GM20000 (cell line): ENCODE results near the gene PRCD.

ENCODE experiments used
- DNase-seq: peaks from one replicate; pipeline ENCODE4 v3.0.0; 2012; ENCODE audit warnings: low spot score
- TF ChIP-seq, protein P1 (sequence below): IDR thresholded peaks from 2 replicates; pipeline ENCODE4 v1.5.1; 2012; ENCODE audit warnings: mild to moderate bottlenecking, control low read depth; ENCODE audit errors: extremely low read depth, missing control alignments

PRCD gene

DNA sequence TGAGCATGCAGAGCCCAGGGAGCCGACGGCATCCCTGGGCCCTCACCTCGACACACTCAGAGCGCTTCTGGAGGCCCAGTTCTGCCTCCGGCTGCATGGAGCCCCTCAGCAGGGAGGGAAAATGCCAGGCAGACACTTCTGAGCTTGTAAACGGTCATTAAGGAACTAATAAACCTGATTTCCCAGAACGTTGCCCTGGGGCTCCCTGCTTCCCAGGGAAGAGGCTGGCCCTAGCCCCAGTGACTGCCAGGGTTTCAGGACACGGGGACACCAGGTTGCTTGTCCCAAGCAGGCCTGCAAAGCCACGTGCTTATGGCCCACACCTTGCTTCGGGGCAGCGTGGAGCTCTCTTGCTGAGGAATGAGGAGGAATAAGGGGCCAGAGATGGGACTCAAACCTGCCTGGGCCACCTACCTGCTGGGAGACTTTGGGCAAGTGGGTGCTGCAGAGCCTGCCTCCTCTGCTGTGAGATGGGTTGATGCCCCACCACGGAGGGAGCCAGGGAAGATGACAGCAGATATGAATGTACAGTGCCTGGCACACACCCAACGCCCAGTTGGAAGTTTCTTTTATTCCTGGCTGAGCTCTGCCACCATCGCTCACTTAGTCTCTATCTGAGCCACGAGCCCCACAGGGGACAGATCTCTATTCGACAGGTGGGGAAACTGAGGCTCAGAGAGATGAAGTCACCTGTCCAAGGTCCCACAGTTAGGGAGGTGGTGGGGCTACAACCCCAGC is 44.0 kb upstream of the PRCD start:
- no peak for DNase-seq
- TF ChIP-seq, protein P1, sequence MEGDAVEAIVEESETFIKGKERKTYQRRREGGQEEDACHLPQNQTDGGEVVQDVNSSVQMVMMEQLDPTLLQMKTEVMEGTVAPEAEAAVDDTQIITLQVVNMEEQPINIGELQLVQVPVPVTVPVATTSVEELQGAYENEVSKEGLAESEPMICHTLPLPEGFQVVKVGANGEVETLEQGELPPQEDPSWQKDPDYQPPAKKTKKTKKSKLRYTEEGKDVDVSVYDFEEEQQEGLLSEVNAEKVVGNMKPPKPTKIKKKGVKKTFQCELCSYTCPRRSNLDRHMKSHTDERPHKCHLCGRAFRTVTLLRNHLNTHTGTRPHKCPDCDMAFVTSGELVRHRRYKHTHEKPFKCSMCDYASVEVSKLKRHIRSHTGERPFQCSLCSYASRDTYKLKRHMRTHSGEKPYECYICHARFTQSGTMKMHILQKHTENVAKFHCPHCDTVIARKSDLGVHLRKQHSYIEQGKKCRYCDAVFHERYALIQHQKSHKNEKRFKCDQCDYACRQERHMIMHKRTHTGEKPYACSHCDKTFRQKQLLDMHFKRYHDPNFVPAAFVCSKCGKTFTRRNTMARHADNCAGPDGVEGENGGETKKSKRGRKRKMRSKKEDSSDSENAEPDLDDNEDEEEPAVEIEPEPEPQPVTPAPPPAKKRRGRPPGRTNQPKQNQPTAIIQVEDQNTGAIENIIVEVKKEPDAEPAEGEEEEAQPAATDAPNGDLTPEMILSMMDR = no peak

DNA sequence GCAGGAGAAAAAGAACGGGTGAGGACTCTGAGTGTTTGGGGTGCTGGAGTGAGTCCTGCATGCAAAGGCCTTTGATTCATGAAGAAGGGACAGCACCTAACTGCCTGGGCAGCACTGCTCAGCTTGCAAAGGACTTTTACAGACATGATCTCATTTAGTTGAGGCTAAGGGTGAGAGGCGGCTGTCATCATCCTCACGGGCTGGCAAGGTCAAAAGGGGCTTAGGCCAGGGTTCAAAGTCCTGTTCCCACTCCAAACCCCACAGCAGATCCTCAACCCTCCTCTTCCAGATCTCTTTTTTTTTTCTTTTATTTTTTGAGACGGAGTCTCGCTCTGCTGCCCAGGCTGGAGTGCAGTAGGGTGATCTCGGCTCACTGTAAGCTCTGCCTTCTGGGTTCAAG is 43.4 kb upstream of the PRCD start:
- TF ChIP-seq, protein P1 = no peak
- peak; percentile 50 for DNase-seq

DNA sequence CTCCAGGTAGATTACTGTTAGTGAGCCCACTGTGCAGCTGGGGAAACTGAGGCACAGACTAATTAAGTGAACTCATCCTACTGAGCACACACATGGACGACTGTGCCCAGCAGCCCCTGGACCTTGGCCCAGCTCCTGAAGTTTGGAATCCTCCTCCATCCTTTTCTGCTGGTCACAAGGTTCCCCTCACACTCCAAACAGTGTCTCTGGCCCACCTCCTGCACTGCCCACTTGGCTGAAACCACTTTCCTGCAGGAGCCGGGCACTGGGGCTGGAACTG is 42.2 kb upstream of the PRCD start:
- no peak for DNase-seq
- TF ChIP-seq, protein P1 = no peak

DNA sequence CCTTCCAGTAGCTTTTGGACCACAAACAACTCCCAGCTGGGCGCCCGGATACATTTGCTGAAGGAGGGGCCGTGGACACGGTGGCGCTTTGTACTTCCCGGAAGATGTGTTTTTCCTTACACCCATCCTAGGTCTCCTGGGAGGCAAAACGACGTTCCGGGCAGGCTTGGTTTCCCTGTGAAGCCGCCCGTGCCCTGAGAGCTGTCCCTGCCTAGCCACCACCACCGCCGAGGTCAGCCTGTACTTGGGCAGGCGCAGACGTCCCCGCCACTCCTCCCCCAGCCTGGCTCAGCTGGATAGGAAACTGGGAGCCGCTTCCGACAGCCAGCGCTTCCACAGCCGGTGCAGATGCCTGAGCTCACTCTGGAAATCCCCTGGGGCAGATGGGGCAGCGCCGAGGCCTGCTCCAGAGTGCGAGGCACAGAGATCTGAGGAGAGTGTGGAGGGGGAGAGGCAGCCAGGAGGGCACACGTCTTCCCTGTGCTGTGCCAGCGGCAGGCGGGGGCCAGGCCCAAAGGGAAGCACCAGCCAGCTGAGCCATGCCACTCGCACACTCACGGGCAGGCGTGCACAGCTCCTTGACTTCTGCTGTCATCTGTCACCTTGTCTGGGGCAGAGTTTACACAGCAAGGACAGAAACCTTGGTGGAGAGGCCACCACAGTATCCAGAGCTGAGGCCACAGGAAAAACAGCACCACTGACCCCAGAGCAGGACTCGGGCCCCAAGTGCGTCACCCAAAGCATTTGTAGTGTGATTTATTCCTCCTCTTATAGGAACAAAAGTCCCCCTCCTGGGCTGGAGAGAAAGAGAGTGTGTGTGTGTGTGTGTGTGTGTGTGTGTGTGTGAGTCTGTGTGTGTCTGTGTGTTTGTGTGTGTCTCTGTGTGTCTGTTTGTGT is 41.6 kb upstream of the PRCD start:
- TF ChIP-seq, protein P1 = no peak
- no peak for DNase-seq

DNA sequence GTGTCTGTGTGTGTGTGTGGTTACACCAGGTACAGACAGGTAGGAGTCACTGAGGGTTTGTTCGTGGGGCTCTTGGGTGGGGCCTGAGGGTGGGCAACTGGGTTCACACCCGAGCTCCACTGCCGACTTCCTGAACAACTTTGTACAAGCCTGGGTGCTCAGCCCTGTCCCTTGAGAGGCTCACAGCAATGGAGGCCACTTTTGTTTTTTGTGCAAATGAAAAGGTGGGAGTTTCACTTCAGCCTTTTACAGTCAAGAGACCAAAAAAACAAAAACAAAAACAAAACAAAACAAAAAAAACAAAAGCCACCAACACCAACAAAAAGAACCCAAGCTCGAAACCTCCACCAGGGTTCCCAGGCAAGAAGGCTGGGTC is 41.0 kb upstream of the PRCD start:
- TF ChIP-seq, protein P1 = no peak
- DNase-seq = peak; percentile 71

DNA sequence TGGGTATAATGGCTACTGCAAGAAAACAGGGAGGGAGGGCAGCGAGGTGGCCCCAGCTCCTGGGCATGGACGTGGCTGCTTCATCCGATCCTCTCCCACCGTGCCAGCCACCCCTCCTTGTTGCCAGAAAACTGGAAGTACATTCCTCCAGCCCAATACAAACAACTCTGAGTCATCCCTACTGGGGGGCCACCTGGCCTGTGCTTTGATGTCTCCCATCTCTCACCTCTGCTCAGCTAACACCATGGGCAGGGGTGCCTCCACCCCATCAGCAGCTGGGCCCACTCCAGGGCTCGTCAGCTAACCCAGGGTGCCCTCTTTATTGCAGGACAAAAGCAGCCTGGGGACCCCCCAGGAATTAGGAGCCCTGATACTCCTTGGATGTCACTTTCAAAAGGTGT is 40.6 kb upstream of the PRCD start:
- no peak for DNase-seq
- TF ChIP-seq, protein P1 = no peak

DNA sequence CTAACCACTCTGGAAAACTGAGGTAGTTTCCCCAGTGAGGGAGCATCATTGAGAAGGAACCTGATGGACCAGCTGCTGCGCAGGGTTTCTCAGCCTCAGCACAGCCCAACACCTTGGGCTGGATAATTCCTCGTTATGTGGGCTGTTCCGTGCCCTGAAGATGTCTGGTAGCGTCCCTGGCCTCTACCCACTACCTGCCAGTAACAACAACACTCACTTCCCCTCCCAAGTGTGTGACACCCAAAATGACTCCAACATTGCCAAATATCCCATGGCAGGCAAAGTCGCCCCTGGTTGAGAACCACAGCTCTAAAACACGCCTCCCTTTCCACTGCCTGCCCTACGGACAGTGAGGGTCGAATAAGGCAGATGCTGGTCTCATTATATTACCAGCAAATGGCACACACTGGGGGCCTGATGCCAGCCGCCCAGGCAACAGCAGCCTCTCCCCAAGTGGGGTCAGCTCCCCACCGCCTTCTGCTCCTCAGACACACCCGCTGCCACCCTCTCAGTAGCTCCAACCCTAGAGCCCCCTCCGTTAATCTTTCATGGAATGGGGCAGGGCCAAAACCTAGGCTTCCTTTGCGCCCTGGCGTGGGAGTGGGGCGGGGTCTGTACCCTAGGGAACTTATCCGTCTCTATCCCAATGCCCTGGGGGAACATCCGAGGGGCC is 39.6 kb upstream of the PRCD start:
- no peak for DNase-seq
- TF ChIP-seq, protein P1 = no peak
